Fibroblast of the aortic adventitia (primary cell): ENCODE results near the gene DHRS2. TPM values are rescaled to one million over a fixed set of nuclear protein-coding genes. Genes with fewer than 3 reads are reported as not detected.
"Not testable (repeated sequence)": the region's sequence is repeated elsewhere in the genome, so short reads cannot be mapped to it uniquely, and the experiment has no call there.

Experiments used
- DNase-seq: peaks from one replicate; pipeline ENCODE4 v3.0.0-alpha.2; 2010; ENCODE audit warnings: low read depth
- H3K4me3 ChIP-seq: 2 replicates; pipeline ENCODE4 v1.5.1; 2011; ENCODE audit warnings: low read depth, mild to moderate bottlenecking, control low read depth, low read length, moderate library complexity
- total RNA-seq: library from RNA; depleted of rRNA; stranded (reverse); fragments of >200 nt; gene quantifications from 2 replicates; pipeline ENCODE4 v1.2.3, GENCODE V29; 2012; ENCODE audit warnings: low replicate concordance
- TF ChIP-seq, protein P1 (sequence below): IDR thresholded peaks from 2 replicates; pipeline ENCODE4 v1.5.1; 2011; ENCODE audit warnings: mild to moderate bottlenecking, low read length, control low read depth, inconsistent platforms; ENCODE audit not compliant: insufficient read depth

The DHRS2 gene, protein sequence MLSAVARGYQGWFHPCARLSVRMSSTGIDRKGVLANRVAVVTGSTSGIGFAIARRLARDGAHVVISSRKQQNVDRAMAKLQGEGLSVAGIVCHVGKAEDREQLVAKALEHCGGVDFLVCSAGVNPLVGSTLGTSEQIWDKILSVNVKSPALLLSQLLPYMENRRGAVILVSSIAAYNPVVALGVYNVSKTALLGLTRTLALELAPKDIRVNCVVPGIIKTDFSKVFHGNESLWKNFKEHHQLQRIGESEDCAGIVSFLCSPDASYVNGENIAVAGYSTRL
- 1.1 TPM in 1 of 2 replicates, not detected in the other for total RNA-seq

DNA sequence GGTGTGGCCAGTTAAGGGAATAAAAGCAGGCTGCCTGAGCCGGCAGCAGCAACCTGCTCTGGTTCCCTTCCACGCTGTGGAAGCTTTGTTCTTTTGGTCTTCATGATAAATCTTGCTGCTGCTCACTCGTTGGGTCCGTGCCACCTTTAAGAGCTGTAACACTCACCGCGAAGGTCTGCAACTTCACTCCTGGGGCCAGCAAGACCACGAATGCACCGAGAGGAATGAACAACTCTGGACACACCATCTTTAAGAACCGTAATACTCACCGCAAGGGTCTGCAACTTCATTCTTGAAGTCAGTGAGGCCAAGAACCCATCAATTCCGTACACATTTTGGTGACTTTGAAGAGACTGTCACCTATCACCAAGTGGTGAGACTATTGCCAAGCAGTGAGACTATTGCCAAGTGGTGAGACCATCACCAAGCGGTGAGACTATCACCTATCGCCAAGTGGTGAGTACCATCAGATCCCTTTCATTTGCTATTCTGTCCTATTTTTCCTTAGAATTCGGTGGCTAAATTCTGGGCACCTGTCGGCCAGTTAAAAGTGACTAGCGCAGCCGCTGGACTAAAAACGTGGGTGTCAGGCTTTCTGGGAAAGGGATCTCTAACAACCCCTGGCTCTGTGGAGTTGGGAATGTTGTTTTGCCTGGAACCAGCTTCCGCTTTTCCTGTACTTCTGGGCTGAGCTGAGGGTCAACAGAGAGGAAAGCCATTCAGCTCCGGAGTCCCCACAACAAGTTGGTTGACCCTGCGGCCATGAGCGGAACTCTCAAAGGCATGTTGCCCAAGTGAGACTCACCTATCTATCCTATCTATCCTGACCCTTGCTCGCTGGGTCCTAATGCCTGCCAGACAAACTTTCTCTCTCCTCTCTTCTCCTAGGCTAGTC lies at the start of gene DHRS2:
Gene DHRS2, plus strand, starts transcription at position 48 of the 895 bp plus-strand sequence. CDS start 2,501 bp downstream, outside the sequence.
- no peak for DNase-seq

DNA sequence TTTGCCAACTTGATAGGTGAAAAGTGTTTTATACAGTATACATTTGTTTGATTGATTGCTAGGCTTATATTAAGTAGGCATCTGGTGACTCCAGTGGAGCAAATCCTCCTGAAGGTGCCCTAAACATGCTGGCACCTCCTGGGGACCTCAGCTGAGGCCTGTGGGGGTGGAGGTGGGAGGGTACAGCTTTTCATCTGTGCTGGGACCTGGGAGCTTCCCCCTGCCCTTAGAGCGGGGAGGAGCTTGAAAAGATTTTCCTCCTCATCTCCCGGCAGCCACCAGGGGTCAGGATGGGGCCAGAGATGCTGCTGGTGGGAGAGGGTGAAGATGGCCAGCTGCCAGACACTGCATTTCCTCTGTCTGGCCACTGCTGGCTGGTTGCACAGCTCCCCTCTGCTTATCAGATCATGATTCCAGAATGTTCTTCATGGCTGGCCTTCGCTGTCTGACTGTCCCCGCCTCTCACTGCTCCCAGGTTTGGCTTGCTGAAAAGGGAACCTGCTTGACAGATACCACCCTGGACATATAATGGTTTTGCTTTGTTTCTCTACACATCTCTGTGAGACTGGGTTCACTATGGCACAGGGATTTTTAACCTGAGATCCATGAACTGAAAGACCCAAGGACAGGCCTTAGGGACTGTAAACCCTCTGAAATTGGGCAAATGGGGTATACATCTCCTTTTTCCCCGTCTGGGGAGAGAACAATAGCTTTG lies 47.1 kb upstream of the DHRS2 start:
- H3K4me3 ChIP-seq: no peak overlapping the region
- peak; percentile 80 for DNase-seq
- TF ChIP-seq, protein P1, sequence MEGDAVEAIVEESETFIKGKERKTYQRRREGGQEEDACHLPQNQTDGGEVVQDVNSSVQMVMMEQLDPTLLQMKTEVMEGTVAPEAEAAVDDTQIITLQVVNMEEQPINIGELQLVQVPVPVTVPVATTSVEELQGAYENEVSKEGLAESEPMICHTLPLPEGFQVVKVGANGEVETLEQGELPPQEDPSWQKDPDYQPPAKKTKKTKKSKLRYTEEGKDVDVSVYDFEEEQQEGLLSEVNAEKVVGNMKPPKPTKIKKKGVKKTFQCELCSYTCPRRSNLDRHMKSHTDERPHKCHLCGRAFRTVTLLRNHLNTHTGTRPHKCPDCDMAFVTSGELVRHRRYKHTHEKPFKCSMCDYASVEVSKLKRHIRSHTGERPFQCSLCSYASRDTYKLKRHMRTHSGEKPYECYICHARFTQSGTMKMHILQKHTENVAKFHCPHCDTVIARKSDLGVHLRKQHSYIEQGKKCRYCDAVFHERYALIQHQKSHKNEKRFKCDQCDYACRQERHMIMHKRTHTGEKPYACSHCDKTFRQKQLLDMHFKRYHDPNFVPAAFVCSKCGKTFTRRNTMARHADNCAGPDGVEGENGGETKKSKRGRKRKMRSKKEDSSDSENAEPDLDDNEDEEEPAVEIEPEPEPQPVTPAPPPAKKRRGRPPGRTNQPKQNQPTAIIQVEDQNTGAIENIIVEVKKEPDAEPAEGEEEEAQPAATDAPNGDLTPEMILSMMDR: peak; percentile 66

More for the DNA sequence above, at the start of gene DHRS2:
- TF ChIP-seq, protein P1: no peak
- no peak within 1 kb of the TSS for H3K4me3 ChIP-seq

DNA sequence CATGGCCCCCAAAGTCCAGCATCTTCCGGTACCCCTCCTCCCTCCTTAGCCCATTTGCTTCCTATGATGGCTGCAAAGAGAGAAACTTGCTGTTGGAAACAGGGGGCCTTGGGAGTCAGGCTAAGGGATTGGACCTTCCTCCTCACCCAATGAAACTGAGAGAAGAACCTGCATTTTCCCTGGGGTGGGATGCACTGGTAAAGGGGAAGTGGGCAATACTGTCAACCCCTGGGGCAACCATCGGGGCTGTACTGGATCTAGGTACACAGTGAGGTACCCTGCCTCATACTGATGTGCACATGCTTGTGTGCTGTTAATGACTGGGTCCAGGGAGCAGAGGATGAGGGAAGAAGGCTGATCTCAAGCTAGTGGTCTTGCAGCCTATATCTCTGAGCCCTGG lies 46.6 kb upstream of the DHRS2 start:
- TF ChIP-seq, protein P1: no peak
- no peak overlapping the region for H3K4me3 ChIP-seq
- DNase-seq: no peak

DNA sequence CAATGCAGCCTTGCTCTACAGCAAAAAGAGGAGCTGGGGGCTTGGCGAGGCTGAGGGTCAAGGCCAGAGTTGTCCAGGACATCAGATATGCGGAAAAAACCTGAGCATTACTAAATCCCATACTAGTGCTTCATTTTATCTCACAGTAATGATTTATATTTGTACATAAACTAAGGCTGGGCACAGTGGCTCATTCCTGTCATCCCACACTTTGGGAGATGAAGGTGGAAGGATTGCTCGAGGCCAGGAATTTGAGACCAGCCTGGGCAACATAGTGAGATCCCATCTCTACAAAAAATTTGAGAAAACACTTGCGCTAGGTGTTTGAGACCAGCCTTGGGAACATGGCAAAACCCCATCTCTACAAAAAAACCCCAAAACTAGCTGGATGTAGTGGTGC lies 46.0 kb upstream of the DHRS2 start:
- no peak overlapping the region for H3K4me3 ChIP-seq
- TF ChIP-seq, protein P1: no peak
- no peak for DNase-seq

DNA sequence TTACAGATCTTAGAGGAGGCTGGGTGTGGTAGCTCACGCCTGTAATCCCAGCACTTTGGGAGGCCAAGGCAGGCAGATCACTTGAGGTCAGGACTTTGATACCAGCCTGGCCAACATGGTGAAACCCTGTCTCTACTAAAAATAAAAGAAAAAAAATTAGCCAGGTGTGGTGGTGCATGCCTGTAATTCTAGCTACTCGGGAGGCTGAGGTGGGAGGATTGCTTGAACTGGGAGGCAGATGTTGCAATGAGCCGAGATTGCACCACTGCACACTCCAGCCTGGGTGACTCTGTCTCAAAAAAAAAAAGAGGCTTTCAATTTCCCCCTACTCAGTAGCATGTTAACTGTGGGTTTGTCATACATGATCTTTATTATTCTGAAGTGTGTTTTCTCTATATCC lies 42.0 kb upstream of the DHRS2 start:
- H3K4me3 ChIP-seq, DNase-seq: not testable (repeated sequence)

DNA sequence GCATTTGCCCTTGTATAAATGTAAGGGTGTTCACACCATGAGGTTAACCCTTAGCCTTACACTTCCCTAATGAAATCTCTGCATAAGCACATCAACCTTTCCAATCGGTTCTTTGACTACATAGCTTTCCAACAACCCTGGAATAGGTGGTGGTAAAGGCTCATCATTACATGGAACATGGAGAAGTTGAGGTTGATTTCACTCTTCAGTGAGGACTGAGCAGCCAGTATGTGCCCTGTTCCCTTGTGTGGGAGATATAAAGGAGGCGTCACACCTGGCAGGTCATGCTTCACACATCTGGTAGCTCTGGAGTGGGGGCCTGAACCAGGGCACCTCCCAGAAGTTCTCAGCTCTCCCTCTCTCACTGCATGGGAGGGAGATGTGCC lies 35.8 kb upstream of the DHRS2 start:
- TF ChIP-seq, protein P1: no peak
- no peak for DNase-seq
- no peak overlapping the region for H3K4me3 ChIP-seq

DNA sequence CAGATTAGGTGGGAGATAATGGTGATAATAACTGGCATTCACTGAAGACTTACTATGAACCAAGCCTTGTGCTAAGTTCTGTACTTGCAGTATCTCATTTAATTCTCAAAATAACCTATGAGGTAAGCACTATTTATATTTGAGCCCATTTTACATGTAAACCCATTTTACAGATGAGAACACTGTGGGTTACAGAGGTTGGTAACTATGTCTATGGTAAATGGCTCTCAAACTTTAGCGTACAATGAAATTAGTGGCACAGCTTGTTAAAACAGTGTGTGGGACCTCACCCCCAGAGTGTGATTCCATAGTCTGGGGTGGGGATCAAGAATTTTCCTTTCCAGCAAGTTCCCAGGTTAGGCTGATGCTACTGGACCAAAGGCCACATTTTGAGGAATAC lies 35.4 kb upstream of the DHRS2 start:
- no peak overlapping the region for H3K4me3 ChIP-seq
- TF ChIP-seq, protein P1: no peak
- no peak for DNase-seq
